ENCODE measurements around the gene CCDC40. TPM values are rescaled to one million over a fixed set of nuclear protein-coding genes. Genes with fewer than 3 reads are reported as not detected.

CCDC40 gene
- total and polyA plus RNA-seq, 9 of the 15 experiments (the other 6 are each of a cell fraction or from before 2014, with no cell fraction given): 0.07 to 0.33 TPM; not detected in 7

- TF ChIP-seq, protein P1, sequence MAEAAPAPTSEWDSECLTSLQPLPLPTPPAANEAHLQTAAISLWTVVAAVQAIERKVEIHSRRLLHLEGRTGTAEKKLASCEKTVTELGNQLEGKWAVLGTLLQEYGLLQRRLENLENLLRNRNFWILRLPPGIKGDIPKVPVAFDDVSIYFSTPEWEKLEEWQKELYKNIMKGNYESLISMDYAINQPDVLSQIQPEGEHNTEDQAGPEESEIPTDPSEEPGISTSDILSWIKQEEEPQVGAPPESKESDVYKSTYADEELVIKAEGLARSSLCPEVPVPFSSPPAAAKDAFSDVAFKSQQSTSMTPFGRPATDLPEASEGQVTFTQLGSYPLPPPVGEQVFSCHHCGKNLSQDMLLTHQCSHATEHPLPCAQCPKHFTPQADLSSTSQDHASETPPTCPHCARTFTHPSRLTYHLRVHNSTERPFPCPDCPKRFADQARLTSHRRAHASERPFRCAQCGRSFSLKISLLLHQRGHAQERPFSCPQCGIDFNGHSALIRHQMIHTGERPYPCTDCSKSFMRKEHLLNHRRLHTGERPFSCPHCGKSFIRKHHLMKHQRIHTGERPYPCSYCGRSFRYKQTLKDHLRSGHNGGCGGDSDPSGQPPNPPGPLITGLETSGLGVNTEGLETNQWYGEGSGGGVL (CRISPR knock-in tag; IDR thresholded peaks at IDR 0.05): no peak
- TF ChIP-seq ZNF445 (CRISPR knock-in tag; IDR thresholded peaks at IDR 0.05; ENCODE audit: low read depth): no peak
- TF ChIP-seq U2AF2 (optimal IDR thresholded peaks at IDR 0.05; ENCODE audit: low read depth, low read length): no peak
- TF ChIP-seq SNIP1 (IDR thresholded peaks at IDR 0.05; ENCODE audit: low read depth): no peak
- no peak for TF ChIP-seq FOSL1 (tag; conservative IDR thresholded peaks at IDR 0.05)
- no peak for TF ChIP-seq RHOXF2B (CRISPR knock-in tag; conservative IDR thresholded peaks at IDR 0.05)
- no peak for TF ChIP-seq SAFB2 (IDR thresholded peaks at IDR 0.05; ENCODE audit: borderline replicate concordance, low read depth, low read length, severe bottlenecking)
- TF ChIP-seq ZNF41 (CRISPR knock-in tag; conservative IDR thresholded peaks at IDR 0.05): no peak
- no peak for TF ChIP-seq MGA (IDR thresholded peaks at IDR 0.05)
- TF ChIP-seq IFI16 (CRISPR knock-in tag; IDR thresholded peaks at IDR 0.05): no peak
- TF ChIP-seq ESRRB (CRISPR knock-in tag; IDR thresholded peaks at IDR 0.05; ENCODE audit: borderline replicate concordance): no peak
- TF ChIP-seq, protein P2, sequence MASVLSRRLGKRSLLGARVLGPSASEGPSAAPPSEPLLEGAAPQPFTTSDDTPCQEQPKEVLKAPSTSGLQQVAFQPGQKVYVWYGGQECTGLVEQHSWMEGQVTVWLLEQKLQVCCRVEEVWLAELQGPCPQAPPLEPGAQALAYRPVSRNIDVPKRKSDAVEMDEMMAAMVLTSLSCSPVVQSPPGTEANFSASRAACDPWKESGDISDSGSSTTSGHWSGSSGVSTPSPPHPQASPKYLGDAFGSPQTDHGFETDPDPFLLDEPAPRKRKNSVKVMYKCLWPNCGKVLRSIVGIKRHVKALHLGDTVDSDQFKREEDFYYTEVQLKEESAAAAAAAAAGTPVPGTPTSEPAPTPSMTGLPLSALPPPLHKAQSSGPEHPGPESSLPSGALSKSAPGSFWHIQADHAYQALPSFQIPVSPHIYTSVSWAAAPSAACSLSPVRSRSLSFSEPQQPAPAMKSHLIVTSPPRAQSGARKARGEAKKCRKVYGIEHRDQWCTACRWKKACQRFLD (CRISPR knock-in tag; IDR thresholded peaks at IDR 0.05): no peak
Observed at GRCh38 chr17:80146121-80147034, 109.9 kb downstream of the CCDC40 start (continued).

All from K562 (cell line).